Activated T-helper 1 cell treated with Interleukin-2 at 50 U/mL for 16 hours (primary cell): ENCODE measurements around the gene SERPING1.
A peak's percentile ranks its signal among the peaks of the same experiment; 100 is the strongest.
"Not testable (repeated sequence)": the region's sequence is repeated elsewhere in the genome, so short reads cannot be mapped to it uniquely, and the experiment has no call there.

Experiments
- DNase-seq: peaks from one replicate; pipeline ENCODE4 v3.0.0-alpha.2; 2020; ENCODE audit warnings: low read depth

Gene SERPING1

GRCh38 chr11:57638005-57638781 is 40.7 kb downstream of the SERPING1 start:
- no peak for DNase-seq

- DNase-seq: no peak
Observed at GRCh38 chr11:57638811-57639320, 41.4 kb downstream of the SERPING1 start.

GRCh38 chr11:57639321-57640067 is 42.0 kb downstream of the SERPING1 start:
- DNase-seq: no peak

- no peak for DNase-seq
Observed at GRCh38 chr11:57640068-57640800, 42.7 kb downstream of the SERPING1 start.

- no peak for DNase-seq
Observed at GRCh38 chr11:57641011-57641807, 43.7 kb downstream of the SERPING1 start.

GRCh38 chr11:57643802-57644201 is 46.3 kb downstream of the SERPING1 start:
- no peak for DNase-seq

- peak; percentile 71 for DNase-seq
Observed at GRCh38 chr11:57644748-57645688, 47.5 kb downstream of the SERPING1 start.

- no peak for DNase-seq
Observed at GRCh38 chr11:57645689-57646085, 48.2 kb downstream of the SERPING1 start.

GRCh38 chr11:57646194-57646798 is 48.8 kb downstream of the SERPING1 start:
- DNase-seq: no peak

- no peak for DNase-seq
Observed at GRCh38 chr11:57646799-57647303, 49.4 kb downstream of the SERPING1 start.

GRCh38 chr11:57647372-57647771 is 49.9 kb downstream of the SERPING1 start:
- no peak for DNase-seq

GRCh38 chr11:57647960-57648800 is 50.7 kb downstream of the SERPING1 start:
- DNase-seq: no peak

- no peak for DNase-seq
Observed at GRCh38 chr11:57648801-57649735, 51.6 kb downstream of the SERPING1 start.

- peak; percentile 56 for DNase-seq
Observed at GRCh38 chr11:57649826-57650738, 52.6 kb downstream of the SERPING1 start, which contains the start of gene YPEL4. Gene YPEL4 (minus strand): TSS chr11:57649912. CDS start chr11:57647107, 2,805 bp downstream.

- DNase-seq: no peak
Observed at GRCh38 chr11:57650739-57651090, 53.2 kb downstream of the SERPING1 start.

GRCh38 chr11:57651408-57651807 is 53.9 kb downstream of the SERPING1 start:
- DNase-seq: no peak

- not testable (repeated sequence) for DNase-seq
Observed at GRCh38 chr11:57652230-57652629, 54.7 kb downstream of the SERPING1 start.
